Smooth muscle cell (in vitro differentiated cells): ENCODE data around the gene SEMA3G. TPM values are rescaled to one million over a fixed set of nuclear protein-coding genes. Genes with fewer than 3 reads are reported as not detected.

Experiments used
- DNase-seq: peaks from one replicate; lab custom pipeline; 2025; ENCODE audit not compliant: unreplicated experiment; lab: John Stamatoyannopoulos, UW
- H2AFZ ChIP-seq: fragments of 200-600 bp; sonication (generic); 2 replicates; pipeline ENCODE4 v1.6.0; 2016; ENCODE audit warnings: antibody characterized with exemption, low read depth, mild to moderate bottlenecking
- H3F3A ChIP-seq: fragments of 200-600 bp; sonication (generic); 2 replicates; pipeline ENCODE4 v1.6.0; 2017; ENCODE audit warnings: antibody characterized with exemption, low read depth
- H3K27ac ChIP-seq: fragments of 200-600 bp; sonication (generic); 2 replicates; pipeline ENCODE4 v1.5.1; 2016; ENCODE audit warnings: low read depth, mild to moderate bottlenecking
- H3K27me3 ChIP-seq: fragments of 200-600 bp; sonication (generic); 2 replicates; pipeline ENCODE4 v1.6.1; 2016; ENCODE audit warnings: low read depth, mild to moderate bottlenecking
- H3K36me3 ChIP-seq: fragments of 200-600 bp; sonication (generic); 2 replicates; pipeline ENCODE4 v1.5.1; 2016; ENCODE audit warnings: low read depth
- H3K4me1 ChIP-seq: fragments of 200-600 bp; sonication (generic); 2 replicates; pipeline ENCODE4 v1.5.1; 2016; ENCODE audit warnings: low read depth
- H3K4me2 ChIP-seq: fragments of 200-600 bp; sonication (generic); 2 replicates; pipeline ENCODE4 v1.6.0; 2016; ENCODE audit warnings: mild to moderate bottlenecking
- H3K4me3 ChIP-seq: fragments of 200-600 bp; sonication (generic); 2 replicates; pipeline ENCODE4 v1.5.1; 2016; ENCODE audit warnings: mild to moderate bottlenecking
- H3K79me2 ChIP-seq: fragments of 200-600 bp; sonication (generic); 2 replicates; pipeline ENCODE4 v1.6.0; 2016; ENCODE audit warnings: low read depth, mild to moderate bottlenecking
- H3K9ac ChIP-seq: fragments of 200-600 bp; sonication (generic); 2 replicates; pipeline ENCODE4 v1.6.0; 2016; ENCODE audit warnings: low read depth
- H3K9me3 ChIP-seq: fragments of 200-600 bp; sonication (generic); replicated peaks from 2 replicates; pipeline ENCODE4 v1.5.1; 2016; ENCODE audit warnings: low read depth
- H4K20me1 ChIP-seq: fragments of 200-600 bp; sonication (generic); 2 replicates; pipeline ENCODE4 v1.6.0; 2016; ENCODE audit warnings: low read depth
- CTCF ChIP-seq: fragments of 200-600 bp; sonication (generic); IDR thresholded peaks from 2 replicates; pipeline ENCODE4 v1.5.1; 2017; ENCODE audit warnings: borderline replicate concordance, mild to moderate bottlenecking, antibody characterized with exemption; ENCODE audit not compliant: insufficient read depth, poor library complexity, severe bottlenecking
- WGBS: methylation state at CpG from one replicate; pipeline ENCODE4 v1.1.7; 2016; ENCODE audit warnings: low lambda C conversion rate; 5-methylcytosine and 5-hydroxymethylcytosine counted together
- polyA plus RNA-seq: library from polyadenylated mRNA; unstranded; fragments of >200 nt; fragmentation: Nextera tagmentation; extraction: Ambion mirVana; gene quantifications from 2 replicates; pipeline ENCODE4 v1.2.1, GENCODE V29; 2016
- total RNA-seq: library from RNA; depleted of rRNA; stranded (reverse); fragments of >200 nt; gene quantifications from 2 replicates; pipeline ENCODE4 v1.2.3, GENCODE V29; 2014

Gene SEMA3G
- total and polyA plus RNA-seq, 2 experiments from 2014 or later = 0.09 TPM

- Histone ChIP-seq H3K27me3 (no peaks in the 10 kb centered on the region), H3K9ac (no peak overlapping the region), H3K4me2 (no peak overlapping the region), H3K9me3 (no peaks in the 10 kb centered on the region), H3K4me3 (no peak overlapping the region), H3K4me1 (no peaks in the 10 kb centered on the region), H3K79me2 (no peaks in the 10 kb centered on the region), H4K20me1 (no peaks in the 10 kb centered on the region), H3F3A (no peaks in the 10 kb centered on the region), H2AFZ (no peak overlapping the region), H3K36me3 (no peaks in the 10 kb centered on the region), H3K27ac (no peak overlapping the region)
- DNase-seq = no peak
- no peak for TF ChIP-seq CTCF
- 97% methylated on average over 14 of the region's 14 CpGs for WGBS
These were observed 61.5 kb downstream of the SEMA3G start for GRCh38 chr3:52383446-52383845.

Other genes with a start within 250 kb of the SEMA3G start
- 35.7 and 50.2 TPM in 2 replicates for gene ALAS1, start 246.9 kb downstream of the SEMA3G start, total RNA-seq
- gene ALAS1, start 246.9 kb downstream of the SEMA3G start, polyA plus RNA-seq = 59.4 and 66.7 TPM in 2 replicates
- 0.09 TPM in 1 of 2 replicates, not detected in the other for gene TLR9, start 219.5 kb downstream of the SEMA3G start, total RNA-seq
- not detected in 2 replicates for gene TLR9, start 219.5 kb downstream of the SEMA3G start, polyA plus RNA-seq
- gene TWF2, start 205.9 kb downstream of the SEMA3G start, total RNA-seq = 71.8 and 80.9 TPM in 2 replicates
- gene TWF2, start 205.9 kb downstream of the SEMA3G start, polyA plus RNA-seq = 91.0 and 96.8 TPM in 2 replicates
- 6.0 and 7.0 TPM in 2 replicates for gene PPM1M, start 199.3 kb downstream of the SEMA3G start, total RNA-seq
- gene PPM1M, start 199.3 kb downstream of the SEMA3G start, polyA plus RNA-seq = 11.0 and 11.9 TPM in 2 replicates
- 48.3 and 48.6 TPM in 2 replicates for gene WDR82, start 166.5 kb downstream of the SEMA3G start, total RNA-seq
- gene WDR82, start 166.5 kb downstream of the SEMA3G start, polyA plus RNA-seq = 26.1 and 28.6 TPM in 2 replicates
- gene GLYCTK, start 157.3 kb downstream of the SEMA3G start, total RNA-seq = 3.3 and 4.4 TPM in 2 replicates
- 3.8 and 5.4 TPM in 2 replicates for gene GLYCTK, start 157.3 kb downstream of the SEMA3G start, polyA plus RNA-seq
- gene DNAH1, start 128.8 kb downstream of the SEMA3G start, total RNA-seq = 3.7 and 7.1 TPM in 2 replicates
- 0.54 and 2.1 TPM in 2 replicates for gene DNAH1, start 128.8 kb downstream of the SEMA3G start, polyA plus RNA-seq
- gene BAP1, start 35.1 kb downstream of the SEMA3G start, total RNA-seq = 39.2 and 40.0 TPM in 2 replicates
- 44.9 and 56.3 TPM in 2 replicates for gene BAP1, start 35.1 kb downstream of the SEMA3G start, polyA plus RNA-seq
- gene PHF7, start 34.4 kb downstream of the SEMA3G start, total RNA-seq = 0.90 and 7.1 TPM in 2 replicates
- 3.6 and 5.2 TPM in 2 replicates for gene PHF7, start 34.4 kb downstream of the SEMA3G start, polyA plus RNA-seq
- 4.2 and 5.9 TPM in 2 replicates for gene TNNC1, start 8.9 kb upstream of the SEMA3G start, total RNA-seq
- 5.1 and 7.8 TPM in 2 replicates for gene TNNC1, start 8.9 kb upstream of the SEMA3G start, polyA plus RNA-seq
- gene NISCH, start 10.5 kb upstream of the SEMA3G start, total RNA-seq = 55.2 and 56.1 TPM in 2 replicates
- gene NISCH, start 10.5 kb upstream of the SEMA3G start, polyA plus RNA-seq = 46.7 and 47.3 TPM in 2 replicates
- gene STAB1, start 50.2 kb upstream of the SEMA3G start, total RNA-seq = 0.22 TPM in 1 of 2 replicates, not detected in the other
- 0.25 and 0.31 TPM in 2 replicates for gene STAB1, start 50.2 kb upstream of the SEMA3G start, polyA plus RNA-seq
- 156 and 207 TPM in 2 replicates for gene NT5DC2, start 88.8 kb upstream of the SEMA3G start, total RNA-seq
- 229 and 248 TPM in 2 replicates for gene NT5DC2, start 88.8 kb upstream of the SEMA3G start, polyA plus RNA-seq
- 0.76 and 0.90 TPM in 2 replicates for gene UQCC5, start 91.5 kb upstream of the SEMA3G start, total RNA-seq
- 33.0 and 40.3 TPM in 2 replicates for gene UQCC5, start 91.5 kb upstream of the SEMA3G start, polyA plus RNA-seq
- gene PBRM1, start 240.8 kb upstream of the SEMA3G start, total RNA-seq = 56.4 and 62.8 TPM in 2 replicates
- gene PBRM1, start 240.8 kb upstream of the SEMA3G start, polyA plus RNA-seq = 27.6 and 28.9 TPM in 2 replicates
- gene GNL3, start 240.9 kb upstream of the SEMA3G start, total RNA-seq = 131 and 146 TPM in 2 replicates
- 89.4 and 106 TPM in 2 replicates for gene GNL3, start 240.9 kb upstream of the SEMA3G start, polyA plus RNA-seq